Endothelial cell of umbilical vein (primary cell): ENCODE results near the gene GAD2. TPM values are rescaled to one million over a fixed set of nuclear protein-coding genes. Genes with fewer than 3 reads are reported as not detected.

Experiments
- BruUV-seq: library from RNA; stranded (reverse); fragments of 400-500 nt; replicated peaks from 2 replicates; lab custom pipeline; 2021; lab: Mats Ljungman, UMichigan
- CTCF ChIA-PET: fragments of 300-600, 350-600 bp; sonication (Branson Sonifier 250); formaldehyde crosslinking; loops from one replicate; lab custom pipeline; 2021; ENCODE audit warnings: antibody characterized with exemption, inconsistent platforms; lab: Charles Lee
- POLR2A ChIA-PET: fragments of 300-600, 350-600 bp; sonication (Branson Sonifier 250); formaldehyde crosslinking; loops from one replicate; lab custom pipeline; 2021; ENCODE audit warnings: antibody characterized with exemption, inconsistent platforms; lab: Charles Lee
- DNase-seq: peaks from one replicate; pipeline ENCODE4 v3.0.0-alpha.2; 2011; ENCODE audit warnings: low read depth, low spot score
- FAIRE-seq: peaks from 2 replicates; lab custom pipeline; 2011; peaks lifted over from hg19 to GRCh38; lab: Jason Lieb, UNC
- H2AFZ ChIP-seq: 2 replicates; pipeline ENCODE4 v1.6.0; 2012; ENCODE audit warnings: low read depth, low read length, control low read depth, inconsistent platforms
- H3K27ac ChIP-seq: 2 replicates; pipeline ENCODE4 v1.5.1; 2011; ENCODE audit warnings: low read depth, mild to moderate bottlenecking, control low read depth, low read length, moderate library complexity; ENCODE audit not compliant: insufficient read depth
- H3K27me3 ChIP-seq, 2 experiments: 2 replicates each; pipeline versions ENCODE4 v1.6.0 to v1.6.1; 2011; ENCODE audit warnings: low read length in 2 of 2, mixed read lengths in 1 of 2; ENCODE audit not compliant: control insufficient read depth in 2 of 2, insufficient read depth in 2 of 2
- H3K36me3 ChIP-seq, 2 experiments: 2 replicates in 1 of 2; 3 replicates in 1 of 2; pipeline ENCODE4 v1.5.1; 2011; ENCODE audit warnings: low read length in 2 of 2, mild to moderate bottlenecking in 1 of 2, moderate library complexity in 1 of 2; ENCODE audit not compliant: control insufficient read depth in 2 of 2, insufficient read depth in 2 of 2; ENCODE audit errors: extremely low read depth in 1 of 2
- H3K4me1 ChIP-seq: 3 replicates; pipeline ENCODE4 v1.5.1; 2011; ENCODE audit warnings: mild to moderate bottlenecking, low read length; ENCODE audit not compliant: control insufficient read depth, insufficient read depth; ENCODE audit errors: extremely low read depth
- H3K4me2 ChIP-seq: 2 replicates; pipeline ENCODE4 v1.6.1; 2011; ENCODE audit warnings: low read length, control low read depth, mixed read lengths; ENCODE audit not compliant: insufficient read depth
- H3K4me3 ChIP-seq, 3 experiments: fragments of 200-600 bp in 1 of 3; sonication (generic), shearing (Covaris generic) in 1 of 3; replicated peaks in 1 of 3; 2 replicates each; pipeline ENCODE4 v1.5.1; 2011 to 2016; ENCODE audit warnings: control low read depth in 3 of 3, low read length in 3 of 3, mild to moderate bottlenecking in 2 of 3, inconsistent platforms in 1 of 3, low read depth in 1 of 3, moderate library complexity in 1 of 3; ENCODE audit not compliant: insufficient read depth in 1 of 3
- H3K79me2 ChIP-seq: 2 replicates; pipeline ENCODE4 v1.6.0; 2012; ENCODE audit warnings: low read length, inconsistent platforms; ENCODE audit not compliant: control insufficient read depth, insufficient read depth
- H3K9ac ChIP-seq: replicated peaks from 2 replicates; pipeline ENCODE3; 2011; ENCODE audit warnings: low read length, control low read depth; ENCODE audit not compliant: insufficient read depth; ENCODE audit errors: extremely low read depth
- H3K9me1 ChIP-seq: replicated peaks from 3 replicates; pipeline ENCODE4 v1.6.0; 2011; ENCODE audit warnings: mild to moderate bottlenecking, low read length; ENCODE audit not compliant: control insufficient read depth, insufficient read depth; ENCODE audit errors: extremely low read depth
- H3K9me3 ChIP-seq: replicated peaks from 2 replicates; pipeline ENCODE4 v1.5.1; 2012; ENCODE audit warnings: low read length, inconsistent platforms; ENCODE audit not compliant: control insufficient read depth, insufficient read depth
- H4K20me1 ChIP-seq: replicated peaks from 2 replicates; pipeline ENCODE3; 2011; ENCODE audit warnings: mild to moderate bottlenecking, low read length; ENCODE audit not compliant: control insufficient read depth, insufficient read depth; ENCODE audit errors: extremely low read depth
- EZH2 ChIP-seq: IDR thresholded peaks from 2 replicates; pipeline ENCODE4 v1.6.1; 2012; ENCODE audit warnings: borderline replicate concordance, low read depth, mild to moderate bottlenecking, moderate library complexity, low read length, inconsistent platforms; ENCODE audit not compliant: severe bottlenecking
- FOS ChIP-seq: IDR thresholded peaks from 2 replicates; pipeline ENCODE4 v1.6.1; 2011; ENCODE audit warnings: mild to moderate bottlenecking, low read length, moderate library complexity, borderline replicate concordance; ENCODE audit not compliant: insufficient read depth
- GATA2 ChIP-seq: IDR thresholded peaks from 2 replicates; pipeline ENCODE4 v1.7.0; 2011; ENCODE audit warnings: low read depth, mild to moderate bottlenecking, moderate library complexity, mixed read lengths, low read length; ENCODE audit not compliant: insufficient read length, insufficient read depth
- JUN ChIP-seq: IDR thresholded peaks from 2 replicates; pipeline ENCODE4 v1.6.1; 2011; ENCODE audit warnings: borderline replicate concordance, low read depth; ENCODE audit not compliant: insufficient read length, insufficient read depth
- MYC ChIP-seq: IDR thresholded peaks from one replicate; pipeline ENCODE4 v1.6.1; 2011; ENCODE audit warnings: mild to moderate bottlenecking, low read depth, low read length
- POLR2AphosphoS5 ChIP-seq: IDR thresholded peaks from 2 replicates; pipeline ENCODE4 v1.6.1; 2012; ENCODE audit warnings: low read depth, mild to moderate bottlenecking, control low read depth, low read length, moderate library complexity; ENCODE audit not compliant: insufficient read depth
- dilution Hi-C: fragments of 300-500 bp; cut with MboI; formaldehyde crosslinking; loops from one replicate; pipeline ENCODE4 v1.15.0; 2019; ENCODE audit warnings: low sequenced_read_pairs; ENCODE audit not compliant: extremely low pct_ligation_motif_present
- intact Hi-C: fragments of 100-400 bp; cut with micrococcal nuclease; formaldehyde crosslinking; loops from one replicate; pipeline ENCODE4 v1.10.0; 2022
- polyA plus RNA-seq, 4 experiments: library from polyadenylated mRNA; depleted of rRNA in 3 of 4; stranded (reverse) in 3 of 4; unstranded in 1 of 4; fragments of >200 nt; gene quantifications; 2 replicates each; pipeline versions ENCODE4 v1.2.1 to v1.2.3, GENCODE V29; 2011 to 2012; ENCODE audit warnings: missing spikeins in 1 of 4
- total RNA-seq: library from RNA; stranded (reverse); gene quantifications from 2 replicates; pipeline ENCODE4 v1.2.3, GENCODE V29; 2021
- TF ChIP-seq, protein P1 (sequence below): IDR thresholded peaks from 2 replicates; pipeline ENCODE4 v1.6.1; 2011; ENCODE audit not compliant: insufficient read depth, insufficient read length
- TF ChIP-seq, protein P2 (sequence below), 2 donors: IDR thresholded peaks; 1 replicate in 1 of 2; 2 replicates in 1 of 2; pipeline ENCODE4 v1.5.1; 2011; ENCODE audit warnings: low read length in 2 of 2, mild to moderate bottlenecking in 2 of 2, moderate library complexity in 2 of 2, control low read depth in 1 of 2, inconsistent platforms in 1 of 2, low read depth in 1 of 2; ENCODE audit not compliant: insufficient read depth in 1 of 2; ENCODE audit errors: extremely low read depth in 1 of 2

GAD2 gene
- total and polyA plus RNA-seq, 2 donors (not counting 3 experiments of a cell fraction or from before 2014, with no cell fraction given) = not detected

GRCh38 chr10:26212511-26212910 lies 4.1 kb upstream of the GAD2 start:
- CTCF ChIA-PET = no interaction called here
- no peaks in the 10 kb centered on the region for H3K4me1 ChIP-seq
- no peaks in the 10 kb centered on the region for H3K79me2 ChIP-seq

More at GRCh38 chr10:26212511-26212910, 4.1 kb upstream of the GAD2 start:
- H3K4me3 ChIP-seq = no peak overlapping the region
- no peak overlapping the region for H2AFZ ChIP-seq
- intact Hi-C loops = no loop called here
- no TSS peak for BruUV-seq
- no peak overlapping the region for H3K4me2 ChIP-seq
- no peaks in the 10 kb centered on the region for H4K20me1 ChIP-seq
- POLR2A ChIA-PET = no interaction called here
- no peak overlapping the region for H3K9ac ChIP-seq
- no peaks in the 10 kb centered on the region for H3K36me3 ChIP-seq
- H3K9me1 ChIP-seq = no peaks in the 10 kb centered on the region
- no peaks in the 10 kb centered on the region for H3K9me3 ChIP-seq
- H3K27ac ChIP-seq = no peak overlapping the region
- DNase-seq = no peak
- dilution Hi-C loops = no loop called here
- peaks cover 21 to 34% of the 10 kb centered on the region in 2 experiments for H3K27me3 ChIP-seq
- TF ChIP-seq, protein P1, sequence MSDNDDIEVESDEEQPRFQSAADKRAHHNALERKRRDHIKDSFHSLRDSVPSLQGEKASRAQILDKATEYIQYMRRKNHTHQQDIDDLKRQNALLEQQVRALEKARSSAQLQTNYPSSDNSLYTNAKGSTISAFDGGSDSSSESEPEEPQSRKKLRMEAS = no peak
- TF ChIP-seq, protein P2, sequence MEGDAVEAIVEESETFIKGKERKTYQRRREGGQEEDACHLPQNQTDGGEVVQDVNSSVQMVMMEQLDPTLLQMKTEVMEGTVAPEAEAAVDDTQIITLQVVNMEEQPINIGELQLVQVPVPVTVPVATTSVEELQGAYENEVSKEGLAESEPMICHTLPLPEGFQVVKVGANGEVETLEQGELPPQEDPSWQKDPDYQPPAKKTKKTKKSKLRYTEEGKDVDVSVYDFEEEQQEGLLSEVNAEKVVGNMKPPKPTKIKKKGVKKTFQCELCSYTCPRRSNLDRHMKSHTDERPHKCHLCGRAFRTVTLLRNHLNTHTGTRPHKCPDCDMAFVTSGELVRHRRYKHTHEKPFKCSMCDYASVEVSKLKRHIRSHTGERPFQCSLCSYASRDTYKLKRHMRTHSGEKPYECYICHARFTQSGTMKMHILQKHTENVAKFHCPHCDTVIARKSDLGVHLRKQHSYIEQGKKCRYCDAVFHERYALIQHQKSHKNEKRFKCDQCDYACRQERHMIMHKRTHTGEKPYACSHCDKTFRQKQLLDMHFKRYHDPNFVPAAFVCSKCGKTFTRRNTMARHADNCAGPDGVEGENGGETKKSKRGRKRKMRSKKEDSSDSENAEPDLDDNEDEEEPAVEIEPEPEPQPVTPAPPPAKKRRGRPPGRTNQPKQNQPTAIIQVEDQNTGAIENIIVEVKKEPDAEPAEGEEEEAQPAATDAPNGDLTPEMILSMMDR (IDR thresholded peaks at IDR 0.05; ENCODE audit: extremely low read depth in 1 of 2, insufficient read depth in 1 of 2, low read depth in 1 of 2, low read length in 2 of 2) = no peak
- TF ChIP-seq POLR2AphosphoS5 (no peak), MYC (no peak), EZH2 (no peak), JUN (no peak), FOS (no peak), GATA2 (no peak)
- FAIRE-seq = no peak
